Mucosa of rectum (tissue), 2 donors: ENCODE results near the gene EHBP1.

Experiments used
- H3K27ac ChIP-seq, 2 donors: one replicate each; pipeline ENCODE4 v1.7.0; 2013; ENCODE audit warnings: inconsistent platforms in 2 of 2, low read depth in 2 of 2, low read length in 2 of 2
- H3K27me3 ChIP-seq, 2 donors: one replicate each; pipeline ENCODE4 v1.7.0; 2013; ENCODE audit warnings: low read length in 2 of 2; ENCODE audit not compliant: control insufficient read depth in 2 of 2, insufficient read depth in 2 of 2
- H3K36me3 ChIP-seq, 2 donors: one replicate each; pipeline ENCODE4 v1.7.0; 2013; ENCODE audit warnings: low read length in 2 of 2; ENCODE audit not compliant: control insufficient read depth in 2 of 2, insufficient read depth in 2 of 2
- H3K4me1 ChIP-seq, 2 donors: one replicate each; pipeline ENCODE4 v1.7.0; 2013; ENCODE audit warnings: low read length in 2 of 2, mild to moderate bottlenecking in 1 of 2; ENCODE audit not compliant: control insufficient read depth in 2 of 2, insufficient read depth in 2 of 2
- H3K4me3 ChIP-seq, 2 donors: one replicate each; pipeline ENCODE4 v1.7.0; 2013; ENCODE audit warnings: low read length in 2 of 2
- H3K9ac ChIP-seq, 2 donors: one replicate each; pipeline ENCODE4 v1.7.0; 2013; ENCODE audit warnings: low read length in 2 of 2, low read depth in 1 of 2, mild to moderate bottlenecking in 1 of 2
- H3K9me3 ChIP-seq, 2 donors: one replicate each; pipeline ENCODE4 v1.7.0; 2013; ENCODE audit warnings: low read length in 2 of 2; ENCODE audit not compliant: control insufficient read depth in 2 of 2
- donor health status: healthy.
- donor health status: Normal muscosa, but diverticular disease.

EHBP1 gene

DNA sequence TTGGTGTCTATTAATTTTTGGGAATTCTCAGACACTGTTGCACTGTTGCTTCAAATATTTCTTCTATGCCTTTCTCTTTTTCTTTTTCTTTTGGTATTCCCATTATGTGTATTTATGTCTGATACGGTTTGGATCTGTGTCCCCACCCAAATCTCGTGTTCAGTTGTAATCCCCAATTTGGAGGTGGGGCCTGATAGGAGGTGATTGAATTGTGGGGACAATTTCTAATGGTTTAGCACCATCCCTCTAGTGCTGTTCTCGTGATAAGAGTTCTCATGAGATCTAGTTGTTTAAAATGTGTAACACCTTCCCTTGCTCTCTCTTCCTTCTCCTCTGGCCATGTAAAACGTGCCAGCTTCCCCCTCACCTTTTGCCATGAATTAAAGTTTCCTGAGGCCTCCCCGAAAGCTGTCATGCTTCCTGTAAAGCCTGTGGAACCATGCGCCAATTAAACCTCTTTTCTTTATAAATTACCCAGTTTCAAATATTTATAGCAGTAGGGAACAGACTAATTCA, 26.8 kb downstream of the EHBP1 start:
- Histone ChIP-seq H3K27me3 (no peaks in the 10 kb centered on the region), H3K36me3 (no peaks in the 10 kb centered on the region), H3K27ac (no peak overlapping the region), H3K4me3 (no peak overlapping the region), H3K9ac (no peak overlapping the region), H3K4me1 (no peaks in the 10 kb centered on the region), H3K9me3 (no peaks in the 10 kb centered on the region)

- H3K4me3 ChIP-seq: no peak overlapping the region
- no peaks in the 10 kb centered on the region for H3K27me3 ChIP-seq
- no peak overlapping the region for H3K27ac ChIP-seq
- H3K4me1 ChIP-seq: no peaks in the 10 kb centered on the region
- H3K9me3 ChIP-seq: no peaks in the 10 kb centered on the region
- H3K9ac ChIP-seq: no peak overlapping the region
- H3K36me3 ChIP-seq: no peaks in the 10 kb centered on the region
Measured at GRCh38 chr2:62733546-62733945, 28.0 kb downstream of the EHBP1 start.

DNA sequence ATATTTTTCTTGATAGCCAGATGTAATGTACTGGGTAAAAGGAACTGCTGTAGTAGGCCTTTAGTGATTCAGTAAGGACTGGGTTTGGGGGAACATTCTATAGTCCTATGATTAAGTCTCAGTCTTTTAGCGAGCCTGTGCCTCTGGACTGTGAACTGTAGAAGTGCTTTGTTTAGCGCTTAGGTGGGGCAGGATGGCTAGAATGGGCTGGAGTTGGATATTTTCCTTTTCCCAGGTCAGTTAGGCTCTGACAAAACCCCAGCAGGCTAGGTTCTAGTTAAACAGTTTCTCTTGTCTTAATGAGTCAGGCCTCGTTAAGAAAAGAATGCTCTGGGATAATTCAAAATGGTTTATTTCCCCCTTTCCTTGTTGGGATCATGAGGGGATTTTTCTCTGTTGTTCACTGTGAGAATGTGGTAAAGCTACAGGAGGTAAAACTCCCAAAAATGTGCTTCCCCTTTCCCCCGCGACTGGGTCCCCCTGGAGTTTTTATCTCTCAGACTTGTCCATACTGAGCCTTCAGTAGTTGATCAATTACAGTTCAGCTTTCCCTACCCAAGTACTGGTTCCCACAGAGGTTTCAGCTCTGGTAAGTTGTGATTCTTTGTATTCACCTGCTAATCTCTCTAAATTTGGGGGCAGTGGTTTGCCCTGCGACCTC, 31.5 kb downstream of the EHBP1 start:
- H3K4me3 ChIP-seq: no peak overlapping the region
- no peak overlapping the region for H3K9ac ChIP-seq
- no peaks in the 10 kb centered on the region for H3K36me3 ChIP-seq
- no peaks in the 10 kb centered on the region for H3K9me3 ChIP-seq
- H3K4me1 ChIP-seq: no peaks in the 10 kb centered on the region
- H3K27ac ChIP-seq: no peak overlapping the region
- no peaks in the 10 kb centered on the region for H3K27me3 ChIP-seq

DNA sequence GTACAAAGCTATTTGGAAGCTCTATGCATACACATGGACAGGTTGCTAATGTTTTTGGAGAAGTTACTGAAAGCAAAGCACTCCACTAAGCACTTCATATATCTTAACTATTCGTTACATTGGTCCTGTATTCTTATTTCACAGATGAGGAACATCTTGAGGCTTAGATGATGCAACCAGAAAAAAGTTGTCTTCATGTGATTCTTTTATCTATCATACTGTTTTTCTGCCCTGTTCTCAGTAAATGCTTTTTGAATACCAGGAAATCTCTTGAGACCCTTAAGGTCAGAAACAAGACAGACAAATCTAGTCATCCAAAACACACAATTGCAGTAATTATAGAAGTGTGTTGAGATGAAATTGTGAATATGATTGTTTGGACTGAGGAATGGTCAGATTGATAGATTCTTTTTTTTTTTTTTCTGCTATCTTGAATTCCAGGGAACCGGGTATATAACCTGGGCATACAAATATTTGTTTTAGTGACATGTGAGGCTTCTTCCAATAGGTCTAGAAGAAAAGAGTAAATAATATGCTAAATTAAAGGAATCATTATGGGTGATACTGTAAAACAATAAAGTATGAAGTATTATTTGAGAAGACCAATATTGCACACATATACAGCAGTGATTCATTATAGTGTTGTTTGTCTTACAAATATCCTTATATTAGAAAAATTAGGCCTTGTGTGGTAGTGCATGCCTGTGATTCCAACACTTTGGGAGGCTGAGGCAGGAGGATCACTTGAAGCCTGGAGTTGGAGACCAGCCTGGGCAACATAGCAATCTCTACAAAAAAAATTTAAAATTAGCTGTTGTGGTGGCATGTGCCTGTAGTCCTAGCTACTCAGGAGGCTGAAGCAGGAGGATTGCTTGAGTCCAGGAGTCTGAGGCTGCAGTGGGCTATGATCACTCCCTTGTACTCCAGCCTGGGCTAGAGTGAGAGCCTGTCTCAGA, 33.7 kb downstream of the EHBP1 start:
- no peaks in the 10 kb centered on the region for H3K36me3 ChIP-seq
- H3K4me1 ChIP-seq: no peaks in the 10 kb centered on the region
- H3K27ac ChIP-seq: no peak overlapping the region
- no peaks in the 10 kb centered on the region for H3K9me3 ChIP-seq
- no peaks in the 10 kb centered on the region for H3K27me3 ChIP-seq
- no peak overlapping the region for H3K9ac ChIP-seq
- H3K4me3 ChIP-seq: no peak overlapping the region

- H3K4me1 ChIP-seq: no peaks in the 10 kb centered on the region
- H3K9ac ChIP-seq: no peak overlapping the region
- H3K9me3 ChIP-seq: no peaks in the 10 kb centered on the region
- H3K4me3 ChIP-seq: no peak overlapping the region
- H3K27ac ChIP-seq: no peak overlapping the region
- H3K27me3 ChIP-seq: no peaks in the 10 kb centered on the region
- no peaks in the 10 kb centered on the region for H3K36me3 ChIP-seq
Measured at GRCh38 chr2:62740221-62740620, 34.7 kb downstream of the EHBP1 start.

GRCh38 chr2:62741127-62741526, 35.6 kb downstream of the EHBP1 start:
- Histone ChIP-seq H3K4me3 (no peak overlapping the region), H3K9ac (no peak overlapping the region), H3K9me3 (no peaks in the 10 kb centered on the region), H3K4me1 (no peaks in the 10 kb centered on the region), H3K27me3 (no peaks in the 10 kb centered on the region), H3K36me3 (no peaks in the 10 kb centered on the region), H3K27ac (no peak overlapping the region)

- no peaks in the 10 kb centered on the region for H3K27me3 ChIP-seq
- no peaks in the 10 kb centered on the region for H3K36me3 ChIP-seq
- no peak overlapping the region for H3K9ac ChIP-seq
- no peaks in the 10 kb centered on the region for H3K4me1 ChIP-seq
- H3K4me3 ChIP-seq: no peak overlapping the region
- H3K9me3 ChIP-seq: no peaks in the 10 kb centered on the region
- H3K27ac ChIP-seq: no peak overlapping the region
Measured at GRCh38 chr2:62741954-62742722, 36.6 kb downstream of the EHBP1 start.

- H3K9ac ChIP-seq: no peak overlapping the region
- H3K27me3 ChIP-seq: no peaks in the 10 kb centered on the region
- no peak overlapping the region for H3K4me3 ChIP-seq
- H3K36me3 ChIP-seq: no peaks in the 10 kb centered on the region
- H3K9me3 ChIP-seq: no peaks in the 10 kb centered on the region
- H3K4me1 ChIP-seq: no peaks in the 10 kb centered on the region
- no peak overlapping the region for H3K27ac ChIP-seq
Measured at GRCh38 chr2:62743506-62743905, 38.0 kb downstream of the EHBP1 start.

DNA sequence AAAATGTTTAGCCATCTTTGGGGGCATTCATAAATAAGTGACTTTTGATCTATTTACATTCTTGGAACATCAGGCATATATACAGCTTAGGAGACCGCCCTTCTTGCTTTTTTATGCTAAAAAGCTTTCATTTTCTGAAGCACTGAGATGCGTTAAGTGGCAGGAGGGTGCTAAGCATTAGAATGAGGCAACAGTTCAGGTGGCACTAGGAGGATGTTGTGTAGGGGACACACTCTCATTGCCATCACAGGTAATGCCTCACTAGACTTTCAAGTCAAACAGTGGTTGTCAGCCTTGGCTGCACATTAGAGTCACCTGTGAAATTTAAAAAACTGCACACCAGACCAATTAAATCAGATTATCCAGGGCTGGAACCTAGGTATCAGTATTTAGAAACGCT, 39.1 kb downstream of the EHBP1 start:
- Histone ChIP-seq H3K36me3 (no peaks in the 10 kb centered on the region), H3K4me1 (no peaks in the 10 kb centered on the region), H3K27me3 (no peaks in the 10 kb centered on the region), H3K4me3 (no peak overlapping the region), H3K9me3 (no peaks in the 10 kb centered on the region), H3K9ac (no peak overlapping the region), H3K27ac (no peak overlapping the region)
